ENCODE results near the gene LOXHD1.

LOXHD1 gene

GRCh38 chr18:46672062-46672970, 15.3 kb upstream of the LOXHD1 start:
- no peak for DNase-seq (ENCODE audit: low read depth, low spot score)

- no peak for DNase-seq (ENCODE audit: low read depth, low spot score)
Observed at GRCh38 chr18:46668694-46669093, 11.7 kb upstream of the LOXHD1 start.

- DNase-seq (ENCODE audit: low read depth, low spot score) = no peak
Observed at GRCh38 chr18:46668135-46668534, 11.1 kb upstream of the LOXHD1 start.

- no peak for DNase-seq (ENCODE audit: low read depth, low spot score)
Observed at GRCh38 chr18:46663539-46663938, 6.5 kb upstream of the LOXHD1 start.

GRCh38 chr18:46660957-46661749, 4.1 kb upstream of the LOXHD1 start:
- DNase-seq (ENCODE audit: low read depth, low spot score) = no peak

- DNase-seq (ENCODE audit: low read depth, low spot score) = no peak
Observed at GRCh38 chr18:46659484-46659883, 2.5 kb upstream of the LOXHD1 start.

GRCh38 chr18:46656326-46657114, 500 bp downstream of the LOXHD1 start:
- no peak for DNase-seq (ENCODE audit: low read depth, low spot score)

- no peak for DNase-seq (ENCODE audit: low read depth, low spot score)
Observed at GRCh38 chr18:46652372-46652771, 4.6 kb downstream of the LOXHD1 start.

GRCh38 chr18:46650681-46651080, 6.3 kb downstream of the LOXHD1 start:
- DNase-seq (ENCODE audit: low read depth, low spot score) = no peak

- no peak for DNase-seq (ENCODE audit: low read depth, low spot score)
Observed at GRCh38 chr18:46649071-46649862, 7.8 kb downstream of the LOXHD1 start.

GRCh38 chr18:46646468-46646867, 10.6 kb downstream of the LOXHD1 start:
- no peak for DNase-seq (ENCODE audit: low read depth, low spot score)

GRCh38 chr18:46642561-46642960, 14.5 kb downstream of the LOXHD1 start:
- DNase-seq (ENCODE audit: low read depth, low spot score) = no peak

- DNase-seq (ENCODE audit: low read depth, low spot score) = no peak
Observed at GRCh38 chr18:46641917-46642316, 15.1 kb downstream of the LOXHD1 start.

GRCh38 chr18:46639386-46639785, 17.6 kb downstream of the LOXHD1 start:
- no peak for DNase-seq (ENCODE audit: low read depth, low spot score)

GRCh38 chr18:46636040-46636630, 20.9 kb downstream of the LOXHD1 start:
- no peak for DNase-seq (ENCODE audit: low read depth, low spot score)

- no peak for DNase-seq (ENCODE audit: low read depth, low spot score)
Observed at GRCh38 chr18:46632401-46633071, 24.5 kb downstream of the LOXHD1 start.

- DNase-seq (ENCODE audit: low read depth, low spot score) = no peak
Observed at GRCh38 chr18:46630991-46631390, 26.0 kb downstream of the LOXHD1 start.

GRCh38 chr18:46630160-46630559, 26.9 kb downstream of the LOXHD1 start:
- DNase-seq (ENCODE audit: low read depth, low spot score) = no peak

GRCh38 chr18:46629361-46629760, 27.7 kb downstream of the LOXHD1 start:
- DNase-seq (ENCODE audit: low read depth, low spot score) = no peak

GRCh38 chr18:46628206-46628605, 28.8 kb downstream of the LOXHD1 start:
- DNase-seq (ENCODE audit: low read depth, low spot score) = no peak
